ENCODE data around the gene CDK5RAP2. TPM values are rescaled to one million over a fixed set of nuclear protein-coding genes. Genes with fewer than 3 reads are reported as not detected.

The CDK5RAP2 gene
- total RNA-seq, 1 donor from 2014 or later = 63.6 TPM

- intact Hi-C loops (cut with micrococcal nuclease) = no loop called here
- Histone ChIP-seq H3K27ac (replicated peaks) (no peak overlapping the region), H3K9me3 (replicated peaks) (no peaks in the 10 kb centered on the region), H3K27me3 (ENCODE audit: low read depth) (no peaks in the 10 kb centered on the region), H3K4me1 (no peaks in the 10 kb centered on the region), H3K4me3 (no peak overlapping the region), H3K36me3 (peaks cover 42% of the 10 kb centered on the region)
- DNase-seq = no peak
- no peak for TF ChIP-seq CTCF (IDR thresholded peaks at IDR 0.05; ENCODE audit: borderline replicate concordance)
Observed at GRCh38 chr9:120446671-120447070, 133.3 kb downstream of the CDK5RAP2 start.

GRCh38 chr9:120443976-120444375, 136.0 kb downstream of the CDK5RAP2 start:
- no peak for DNase-seq
- Histone ChIP-seq H3K27ac (replicated peaks) (no peak overlapping the region), H3K27me3 (ENCODE audit: low read depth) (no peaks in the 10 kb centered on the region), H3K4me3 (no peak overlapping the region), H3K4me1 (no peaks in the 10 kb centered on the region), H3K9me3 (replicated peaks) (no peaks in the 10 kb centered on the region), H3K36me3 (peaks cover 54% of the 10 kb centered on the region)
- intact Hi-C loops (cut with micrococcal nuclease) = no loop called here
- no peak for TF ChIP-seq CTCF (IDR thresholded peaks at IDR 0.05; ENCODE audit: borderline replicate concordance)

GRCh38 chr9:120443489-120443888, 136.5 kb downstream of the CDK5RAP2 start:
- Histone ChIP-seq H3K4me1 (no peaks in the 10 kb centered on the region), H3K36me3 (peaks cover 59% of the 10 kb centered on the region), H3K9me3 (replicated peaks) (no peaks in the 10 kb centered on the region), H3K27me3 (ENCODE audit: low read depth) (no peaks in the 10 kb centered on the region), H3K4me3 (no peak overlapping the region), H3K27ac (replicated peaks) (no peak overlapping the region)
- no peak for DNase-seq
- intact Hi-C loops (cut with micrococcal nuclease) = no loop called here
- no peak for TF ChIP-seq CTCF (IDR thresholded peaks at IDR 0.05; ENCODE audit: borderline replicate concordance)

- intact Hi-C loops (cut with micrococcal nuclease) = no loop called here
- Histone ChIP-seq H3K27ac (replicated peaks) (no peak overlapping the region), H3K9me3 (replicated peaks) (no peaks in the 10 kb centered on the region), H3K36me3 (peaks cover 60% of the 10 kb centered on the region), H3K4me3 (no peak overlapping the region), H3K4me1 (peaks cover 9% of the 10 kb centered on the region), H3K27me3 (ENCODE audit: low read depth) (no peaks in the 10 kb centered on the region)
- TF ChIP-seq CTCF (IDR thresholded peaks at IDR 0.05; ENCODE audit: borderline replicate concordance) = no peak
- DNase-seq = no peak
Observed at GRCh38 chr9:120442308-120442995, 137.5 kb downstream of the CDK5RAP2 start.

- intact Hi-C loops (cut with micrococcal nuclease) = no loop called here
- Histone ChIP-seq H3K4me1 (peaks cover 9% of the 10 kb centered on the region), H3K36me3 (peaks cover 59% of the 10 kb centered on the region), H3K27me3 (ENCODE audit: low read depth) (no peaks in the 10 kb centered on the region), H3K4me3 (no peak overlapping the region), H3K27ac (replicated peaks) (no peak overlapping the region), H3K9me3 (replicated peaks) (no peaks in the 10 kb centered on the region)
- no peak for TF ChIP-seq CTCF (IDR thresholded peaks at IDR 0.05; ENCODE audit: borderline replicate concordance)
- no peak for DNase-seq
Observed at GRCh38 chr9:120441426-120442307, 138.3 kb downstream of the CDK5RAP2 start.
